Osteoblast (primary cell): ENCODE measurements around the gene PDZD7. TPM values are rescaled to one million over a fixed set of nuclear protein-coding genes. Genes with fewer than 3 reads are reported as not detected.

ENCODE experiments used
- DNase-seq: peaks from one replicate; pipeline ENCODE4 v3.0.0; 2011; ENCODE audit warnings: low spot score, mixed read lengths; ENCODE audit not compliant: insufficient read length; ENCODE audit errors: missing footprints
- H2AFZ ChIP-seq: 2 replicates; pipeline ENCODE4 v1.6.0; 2011; ENCODE audit warnings: mild to moderate bottlenecking, low read length
- H3K27ac ChIP-seq: 2 replicates; pipeline ENCODE4 v1.5.1; 2011; ENCODE audit warnings: mild to moderate bottlenecking, low read depth, low read length, moderate library complexity
- H3K27me3 ChIP-seq: 2 replicates; pipeline ENCODE4 v1.6.0; 2012; ENCODE audit warnings: mild to moderate bottlenecking, control low read depth, inconsistent platforms, low read length, moderate library complexity; ENCODE audit not compliant: insufficient read depth
- H3K36me3 ChIP-seq: 2 replicates; pipeline ENCODE4 v1.5.1; 2011; ENCODE audit warnings: mild to moderate bottlenecking, low read length, control low read depth, moderate library complexity; ENCODE audit not compliant: insufficient read depth
- H3K4me1 ChIP-seq: 2 replicates; pipeline ENCODE4 v1.5.1; 2011; ENCODE audit warnings: mild to moderate bottlenecking, low read length, control low read depth, moderate library complexity; ENCODE audit not compliant: insufficient read depth
- H3K4me2 ChIP-seq: 2 replicates; pipeline ENCODE4 v1.6.0; 2011; ENCODE audit warnings: mild to moderate bottlenecking, low read length; ENCODE audit not compliant: insufficient read depth
- H3K4me3 ChIP-seq: fragments of 200-600 bp; sonication (generic); 3 replicates; pipeline ENCODE4 v1.5.1; 2012; ENCODE audit warnings: mild to moderate bottlenecking, low read length, inconsistent platforms; ENCODE audit not compliant: insufficient read depth
- H3K79me2 ChIP-seq: 2 replicates; pipeline ENCODE4 v1.6.0; 2012; ENCODE audit warnings: mild to moderate bottlenecking, low read length, control low read depth, inconsistent platforms; ENCODE audit not compliant: insufficient read depth
- H3K9me3 ChIP-seq: 2 replicates; pipeline ENCODE4 v1.5.1; 2011; ENCODE audit warnings: low read depth, low read length, control low read depth
- H4K20me1 ChIP-seq: 2 replicates; pipeline ENCODE4 v1.6.0; 2012; ENCODE audit warnings: mild to moderate bottlenecking, low read length, control low read depth; ENCODE audit not compliant: insufficient read depth
- total RNA-seq: library from RNA; depleted of rRNA; stranded (reverse); fragments of >200 nt; gene quantifications from 2 replicates; pipeline ENCODE4 v1.2.3, GENCODE V29; 2012
- TF ChIP-seq, protein P1 (sequence below): IDR thresholded peaks from 2 replicates; pipeline ENCODE4 v1.5.1; 2011; ENCODE audit warnings: mild to moderate bottlenecking, low read depth, low read length, moderate library complexity; ENCODE audit errors: extremely low read depth

Gene PDZD7
- total RNA-seq, 1 donor = 0.72 TPM

DNA sequence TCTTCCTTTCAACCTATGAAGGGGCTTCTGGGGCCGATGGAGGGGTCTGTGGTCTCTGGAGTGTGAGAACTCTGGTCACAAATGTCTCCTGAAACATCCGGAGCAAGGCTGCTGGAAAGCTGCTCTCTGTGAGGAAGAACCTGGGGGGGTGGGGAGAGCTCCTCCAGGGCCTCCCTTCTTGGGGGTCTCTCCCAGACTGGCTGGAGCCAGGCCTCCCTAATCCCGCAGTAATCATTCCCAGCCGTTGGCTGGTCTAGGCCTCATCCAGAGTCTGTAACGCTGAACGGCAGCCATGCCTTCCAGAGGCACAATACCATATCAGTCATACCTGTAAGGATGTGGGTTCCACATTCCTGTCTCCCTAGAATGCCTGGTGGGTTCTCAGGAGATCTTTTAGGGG is 35.7 kb downstream of the PDZD7 start:
- TF ChIP-seq, protein P1, sequence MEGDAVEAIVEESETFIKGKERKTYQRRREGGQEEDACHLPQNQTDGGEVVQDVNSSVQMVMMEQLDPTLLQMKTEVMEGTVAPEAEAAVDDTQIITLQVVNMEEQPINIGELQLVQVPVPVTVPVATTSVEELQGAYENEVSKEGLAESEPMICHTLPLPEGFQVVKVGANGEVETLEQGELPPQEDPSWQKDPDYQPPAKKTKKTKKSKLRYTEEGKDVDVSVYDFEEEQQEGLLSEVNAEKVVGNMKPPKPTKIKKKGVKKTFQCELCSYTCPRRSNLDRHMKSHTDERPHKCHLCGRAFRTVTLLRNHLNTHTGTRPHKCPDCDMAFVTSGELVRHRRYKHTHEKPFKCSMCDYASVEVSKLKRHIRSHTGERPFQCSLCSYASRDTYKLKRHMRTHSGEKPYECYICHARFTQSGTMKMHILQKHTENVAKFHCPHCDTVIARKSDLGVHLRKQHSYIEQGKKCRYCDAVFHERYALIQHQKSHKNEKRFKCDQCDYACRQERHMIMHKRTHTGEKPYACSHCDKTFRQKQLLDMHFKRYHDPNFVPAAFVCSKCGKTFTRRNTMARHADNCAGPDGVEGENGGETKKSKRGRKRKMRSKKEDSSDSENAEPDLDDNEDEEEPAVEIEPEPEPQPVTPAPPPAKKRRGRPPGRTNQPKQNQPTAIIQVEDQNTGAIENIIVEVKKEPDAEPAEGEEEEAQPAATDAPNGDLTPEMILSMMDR = no peak
- Histone ChIP-seq H3K4me1 (peaks cover 16% of the 10 kb centered on the region), H3K4me3 (no peak overlapping the region), H3K27ac (no peak overlapping the region), H3K79me2 (peaks cover 15% of the 10 kb centered on the region), H3K27me3 (no peaks in the 10 kb centered on the region), H3K36me3 (peaks cover 26% of the 10 kb centered on the region), H3K9me3 (no peaks in the 10 kb centered on the region), H3K4me2 (no peak overlapping the region), H2AFZ (no peak overlapping the region), H4K20me1 (no peaks in the 10 kb centered on the region)
- DNase-seq = peak; percentile 45

GRCh38 chr10:100993986-100994708 is 36.8 kb downstream of the PDZD7 start:
- DNase-seq = peak; percentile 95
- H3K79me2 ChIP-seq = peaks cover 21% of the 10 kb centered on the region
- H3K9me3 ChIP-seq = no peaks in the 10 kb centered on the region
- no peaks in the 10 kb centered on the region for H3K27me3 ChIP-seq
- H4K20me1 ChIP-seq = no peaks in the 10 kb centered on the region
- peaks cover 16% of the 10 kb centered on the region for H3K4me1 ChIP-seq
- H3K27ac ChIP-seq = no peak overlapping the region
- H3K4me3 ChIP-seq = no peak overlapping the region
- no peak overlapping the region for H2AFZ ChIP-seq
- H3K36me3 ChIP-seq = peaks cover 36% of the 10 kb centered on the region
- H3K4me2 ChIP-seq = no peak overlapping the region
- TF ChIP-seq, protein P1 = peak; percentile 84

DNA sequence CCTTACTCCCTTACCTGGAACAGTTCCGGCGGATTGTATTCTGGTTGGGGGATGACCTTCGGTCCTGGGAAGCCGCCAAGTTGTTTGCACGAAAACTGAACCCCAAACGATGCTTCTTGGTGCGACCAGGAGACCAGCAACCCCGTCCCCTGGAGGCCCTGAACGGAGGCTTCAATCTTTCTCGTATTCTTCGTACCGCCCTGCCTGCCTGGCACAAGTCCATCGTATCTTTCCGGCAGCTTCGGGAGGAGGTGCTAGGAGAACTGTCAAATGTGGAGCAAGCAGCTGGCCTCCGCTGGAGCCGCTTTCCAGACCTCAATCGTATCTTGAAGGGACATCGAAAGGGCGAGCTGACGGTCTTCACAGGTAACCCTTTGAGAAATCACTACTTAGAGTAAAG is 41.8 kb downstream of the PDZD7 start:
- Histone ChIP-seq H3K4me2 (no peak overlapping the region), H3K36me3 (peaks cover 42% of the 10 kb centered on the region), H3K4me3 (no peak overlapping the region), H3K4me1 (peaks cover 21% of the 10 kb centered on the region), H3K27ac (no peak overlapping the region), H4K20me1 (no peaks in the 10 kb centered on the region), H3K27me3 (no peaks in the 10 kb centered on the region), H3K79me2 (peaks cover 54% of the 10 kb centered on the region), H2AFZ (no peak overlapping the region), H3K9me3 (no peaks in the 10 kb centered on the region)
- TF ChIP-seq, protein P1 = no peak
- DNase-seq = no peak

DNA sequence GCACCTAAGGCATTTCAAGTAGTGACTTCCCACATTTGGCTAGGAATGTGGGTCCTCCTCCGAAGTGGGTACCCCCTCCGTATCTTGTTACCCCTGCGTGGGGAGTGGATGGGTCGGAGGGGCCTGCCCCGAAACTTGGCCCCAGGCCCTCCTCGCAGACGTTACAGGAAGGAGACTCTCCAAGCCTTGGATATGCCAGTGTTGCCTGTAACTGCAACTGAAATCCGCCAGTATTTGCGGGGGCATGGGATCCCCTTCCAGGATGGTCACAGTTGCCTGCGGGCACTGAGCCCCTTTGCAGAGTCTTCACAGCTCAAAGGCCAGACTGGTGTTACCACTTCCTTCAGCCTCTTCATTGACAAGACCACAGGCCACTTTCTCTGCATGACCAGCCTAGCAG is 42.8 kb downstream of the PDZD7 start:
- Histone ChIP-seq H3K27me3 (no peaks in the 10 kb centered on the region), H4K20me1 (no peaks in the 10 kb centered on the region), H3K4me2 (peak overlapping the region; percentile 97), H2AFZ (no peak overlapping the region), H3K79me2 (peaks cover 54% of the 10 kb centered on the region), H3K9me3 (no peaks in the 10 kb centered on the region), H3K27ac (no peak overlapping the region), H3K4me1 (peaks cover 21% of the 10 kb centered on the region), H3K36me3 (peaks cover 39% of the 10 kb centered on the region), H3K4me3 (peak overlapping the region; percentile 95)
- TF ChIP-seq, protein P1 = no peak
- DNase-seq = no peak
